GM18868 (cell line): ENCODE results near the gene SNX10.

Source experiments
- ATAC-seq: cut with Tn5 transposase; IDR thresholded peaks from one replicate; pipeline ENCODE4 v1.9.1; 2021; ENCODE audit warnings: mild to moderate bottlenecking, moderate library complexity; ENCODE audit not compliant: unreplicated experiment

Gene SNX10

DNA sequence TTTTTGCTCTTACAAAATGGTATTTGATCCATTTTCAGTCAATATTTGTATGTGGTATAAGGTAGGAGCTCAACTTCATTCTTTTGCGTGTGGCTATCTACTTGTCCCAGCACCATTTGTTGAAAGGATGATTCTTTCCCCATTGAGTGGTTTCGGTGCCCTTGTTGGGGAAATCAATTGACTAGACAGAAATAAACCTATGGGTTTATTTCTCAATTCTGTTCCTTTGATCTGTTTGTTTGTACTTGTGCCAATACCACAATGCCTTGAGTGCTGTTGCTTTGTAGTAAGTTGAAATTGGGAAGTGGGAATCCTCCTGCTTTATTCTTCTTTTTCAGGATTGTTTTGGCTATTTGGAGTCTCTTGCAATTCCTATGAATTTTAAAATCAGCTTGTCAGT is 41.0 kb downstream of the SNX10 start:
- no peak for ATAC-seq

DNA sequence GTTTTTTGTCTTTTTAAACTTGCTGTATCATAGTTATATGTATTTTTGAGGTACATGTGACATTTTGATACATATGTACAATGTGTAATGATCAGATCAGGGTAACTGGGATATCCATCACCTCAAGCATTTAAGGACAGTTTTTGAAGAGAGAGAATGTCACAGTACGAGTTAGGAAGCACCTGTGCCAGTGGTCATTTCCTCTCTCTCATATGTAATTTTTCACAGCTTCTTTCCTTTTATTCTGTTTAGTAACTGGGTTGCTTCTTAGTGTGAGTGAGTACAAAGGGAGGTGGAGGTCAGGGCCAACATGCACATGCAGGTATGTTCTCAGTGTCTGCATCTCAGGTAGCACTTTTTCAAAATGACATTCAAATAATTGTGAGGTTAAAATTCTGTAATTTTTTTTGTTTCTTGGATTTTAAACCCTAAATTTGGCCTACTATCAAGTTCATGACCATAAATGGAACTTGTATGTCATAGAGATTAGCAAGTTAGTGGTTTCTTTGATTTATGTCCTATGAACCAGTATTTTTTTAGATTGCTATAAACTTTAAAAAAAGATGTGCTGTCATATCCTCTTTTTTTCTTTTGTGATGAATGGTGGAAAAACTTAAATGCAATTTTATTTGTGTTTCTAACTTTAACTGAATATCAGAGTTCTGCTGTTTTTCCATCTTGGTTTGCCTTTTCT is 42.7 kb downstream of the SNX10 start:
- no peak for ATAC-seq

DNA sequence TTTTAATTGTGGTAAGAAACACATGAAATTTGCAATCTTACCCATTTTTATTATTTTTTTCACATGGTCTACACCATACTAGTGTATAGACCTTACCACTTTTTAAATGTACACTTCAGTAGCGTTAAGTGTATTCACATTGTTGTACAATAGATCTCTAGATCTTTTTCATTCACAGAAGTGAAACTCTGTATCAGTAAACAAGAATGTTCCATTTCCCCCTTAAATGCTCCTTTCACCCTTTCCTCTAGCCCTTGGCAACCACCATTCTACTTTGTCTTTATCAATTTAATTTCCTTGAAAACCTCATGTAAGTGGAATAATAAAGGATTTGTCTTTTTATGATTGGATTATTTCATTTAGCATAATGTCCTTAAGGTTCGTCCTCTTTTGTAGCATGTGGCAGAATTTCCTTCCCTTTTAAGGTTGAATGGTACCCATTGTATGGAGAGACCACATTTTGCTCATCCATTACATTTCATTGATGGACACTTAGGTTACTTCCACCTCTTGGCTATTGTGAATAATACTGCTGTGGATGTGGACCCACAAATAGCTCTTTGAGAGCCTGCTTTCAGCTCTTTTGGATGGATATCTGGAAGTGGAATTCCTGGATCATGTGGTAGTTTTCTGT is 45.7 kb downstream of the SNX10 start:
- peak; percentile 58 for ATAC-seq

DNA sequence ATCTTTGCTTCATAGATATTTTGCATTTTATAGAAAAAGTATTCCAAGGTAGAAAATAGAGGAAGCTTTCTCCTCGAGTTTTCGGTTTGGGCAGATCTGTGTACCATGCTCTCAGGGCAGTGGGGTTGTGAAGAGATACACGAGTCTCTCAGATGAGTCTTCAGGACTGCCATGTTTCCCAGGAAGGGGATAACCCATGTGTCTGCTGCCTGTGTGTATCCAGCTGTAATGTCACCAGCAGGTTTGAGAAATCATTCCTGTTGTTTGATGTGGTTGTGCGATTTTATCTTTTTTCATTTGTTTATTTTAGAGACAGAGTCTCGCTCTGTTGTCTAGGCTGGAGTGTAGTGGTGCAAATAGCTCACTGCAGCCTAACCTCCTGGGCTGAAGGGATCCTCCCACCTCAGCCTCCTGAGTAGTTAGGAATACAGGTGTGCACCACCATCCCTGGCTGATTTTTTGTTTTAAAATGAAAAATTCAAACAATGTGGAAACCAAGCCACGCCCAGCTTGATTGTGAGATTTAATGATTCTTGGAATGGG is 48.9 kb downstream of the SNX10 start:
- no peak for ATAC-seq

DNA sequence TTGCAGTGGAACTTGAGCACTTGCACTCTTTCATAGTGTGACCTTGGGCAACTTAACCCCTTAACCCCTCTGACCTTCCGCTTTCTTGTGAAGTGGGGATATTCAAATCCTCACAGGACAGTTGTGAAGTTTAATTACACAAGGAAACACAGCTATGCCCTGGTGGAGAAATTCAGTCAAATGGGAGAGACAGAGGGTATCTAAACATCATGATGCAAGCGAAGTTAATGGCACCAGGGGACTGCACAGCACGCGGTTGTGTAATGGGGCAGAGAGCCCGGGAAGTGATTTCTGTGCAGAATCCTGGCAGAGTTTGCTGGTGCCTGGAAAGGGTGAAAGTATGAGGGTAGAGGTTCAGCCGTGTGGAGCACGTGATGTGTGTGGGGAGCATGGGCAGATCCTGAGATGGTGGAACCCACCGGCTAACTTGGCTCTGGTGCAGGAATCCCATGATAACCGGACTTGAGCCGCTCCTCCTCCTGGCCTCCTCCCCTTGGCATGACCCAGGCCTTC is 51.7 kb downstream of the SNX10 start:
- ATAC-seq = no peak

DNA sequence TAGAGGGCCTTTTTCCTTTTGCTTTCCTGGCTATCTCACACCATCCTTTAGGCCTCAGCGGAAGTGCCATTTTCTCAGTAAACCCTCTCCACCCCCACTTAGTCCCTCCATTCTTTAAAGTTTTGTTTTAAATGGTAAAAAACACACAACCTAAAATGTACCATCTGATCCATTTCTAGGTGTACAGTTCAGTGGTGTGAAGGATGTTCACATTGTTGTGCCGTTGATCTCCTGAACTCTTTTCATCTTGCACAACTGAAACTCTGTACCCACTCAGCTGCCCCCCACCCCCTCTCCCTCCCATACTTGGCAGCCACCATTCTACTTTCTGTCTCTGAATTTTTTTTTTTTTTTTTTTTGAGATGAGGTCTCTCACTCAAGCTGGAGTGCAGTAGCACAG is 52.2 kb downstream of the SNX10 start:
- no peak for ATAC-seq

DNA sequence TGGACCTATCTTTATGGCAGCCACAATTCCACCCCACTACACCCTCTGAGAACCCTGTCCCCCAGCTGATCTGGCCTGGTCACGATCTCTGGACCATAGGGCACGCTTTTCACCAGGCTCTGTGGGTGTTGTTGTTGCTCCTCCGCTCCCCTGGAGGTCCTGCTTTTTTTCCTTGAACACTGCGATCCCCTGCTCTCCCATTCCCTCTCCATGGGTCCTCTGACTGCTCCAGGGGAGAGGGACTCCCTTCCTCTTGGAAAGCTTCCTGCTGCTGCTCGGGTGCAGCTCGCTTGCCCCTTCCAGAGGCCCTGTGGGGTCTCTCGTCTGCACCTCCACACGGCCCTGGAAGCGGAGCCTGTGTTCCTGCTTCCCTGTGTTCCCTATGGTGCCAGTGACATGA is 53.5 kb downstream of the SNX10 start:
- ATAC-seq = no peak

DNA sequence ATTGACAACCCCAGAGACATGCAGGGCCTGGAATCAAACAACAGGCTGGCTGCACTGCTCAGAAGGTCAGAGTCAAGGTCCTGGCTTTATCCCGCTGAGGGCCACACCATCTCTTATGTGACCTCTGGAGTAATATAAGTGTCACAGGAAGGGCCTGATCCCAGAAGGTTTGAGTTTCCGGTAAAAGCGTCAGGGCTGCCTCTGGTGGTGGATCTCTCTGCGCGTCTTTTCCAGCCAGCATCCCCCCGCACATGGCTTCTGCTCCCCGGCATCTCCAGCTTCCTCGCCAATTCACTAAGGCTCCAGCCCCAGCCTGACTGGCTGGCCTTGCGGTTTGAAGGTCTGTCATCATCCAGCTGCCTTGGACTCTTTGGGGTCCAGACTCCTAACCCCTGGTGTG is 54.2 kb downstream of the SNX10 start:
- no peak for ATAC-seq

DNA sequence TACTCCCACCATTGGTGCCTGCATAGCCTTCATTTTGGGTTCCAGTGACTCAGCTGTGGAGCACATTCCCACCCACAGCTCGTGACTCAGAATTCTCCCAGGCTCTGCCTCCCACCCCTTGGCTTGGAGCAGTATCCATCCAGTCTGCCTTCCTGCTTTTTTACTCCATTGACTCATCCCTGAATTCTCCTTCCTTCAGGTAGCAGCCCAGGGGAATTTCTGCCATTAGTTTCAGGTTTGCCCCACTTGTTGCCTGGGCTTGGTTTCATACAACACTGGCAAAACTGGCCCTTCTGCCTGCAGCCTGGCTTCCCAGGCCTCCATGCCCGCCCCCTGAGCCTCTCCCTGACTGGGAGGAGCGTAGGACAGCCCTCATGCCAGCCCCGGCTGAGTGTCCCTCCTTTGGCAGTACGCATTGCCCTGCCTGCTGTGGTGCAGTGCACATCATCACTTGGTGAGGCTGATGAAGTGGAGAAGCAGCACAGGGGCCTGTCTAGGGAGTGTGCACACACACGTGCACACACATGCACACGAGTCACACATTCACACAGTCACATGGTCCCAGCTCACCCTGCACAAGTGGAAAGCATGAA is 55.0 kb downstream of the SNX10 start:
- no peak for ATAC-seq

DNA sequence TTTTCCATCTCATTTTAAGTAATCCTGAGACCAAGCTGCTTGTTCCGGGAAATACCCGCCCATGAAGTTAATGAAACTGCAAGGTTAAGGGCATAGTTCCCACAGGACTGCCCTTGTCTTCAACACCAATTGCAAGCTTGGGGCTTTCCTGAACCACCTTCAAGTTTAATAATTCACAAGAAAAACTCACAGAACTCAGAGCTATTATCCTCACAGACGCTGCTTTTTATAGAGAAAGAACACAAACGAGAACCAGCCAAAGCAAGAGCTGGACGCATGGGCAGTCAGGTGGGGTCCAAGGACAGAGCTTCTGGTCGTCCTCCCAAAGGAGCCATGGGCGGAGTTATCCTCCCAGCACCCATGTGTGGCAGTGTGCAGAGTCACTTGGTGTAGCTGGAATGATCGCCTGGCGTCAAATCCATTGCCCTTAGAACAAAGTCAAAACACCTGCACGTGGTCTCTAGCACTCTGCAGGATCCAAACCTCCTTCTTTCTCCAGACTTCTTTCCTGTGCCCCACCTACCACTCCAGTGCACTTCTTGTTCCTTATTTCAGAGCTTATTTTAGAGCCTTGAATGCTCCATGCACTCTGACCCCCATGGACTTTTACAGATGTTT is 56.7 kb downstream of the SNX10 start:
- ATAC-seq = peak; percentile 60

DNA sequence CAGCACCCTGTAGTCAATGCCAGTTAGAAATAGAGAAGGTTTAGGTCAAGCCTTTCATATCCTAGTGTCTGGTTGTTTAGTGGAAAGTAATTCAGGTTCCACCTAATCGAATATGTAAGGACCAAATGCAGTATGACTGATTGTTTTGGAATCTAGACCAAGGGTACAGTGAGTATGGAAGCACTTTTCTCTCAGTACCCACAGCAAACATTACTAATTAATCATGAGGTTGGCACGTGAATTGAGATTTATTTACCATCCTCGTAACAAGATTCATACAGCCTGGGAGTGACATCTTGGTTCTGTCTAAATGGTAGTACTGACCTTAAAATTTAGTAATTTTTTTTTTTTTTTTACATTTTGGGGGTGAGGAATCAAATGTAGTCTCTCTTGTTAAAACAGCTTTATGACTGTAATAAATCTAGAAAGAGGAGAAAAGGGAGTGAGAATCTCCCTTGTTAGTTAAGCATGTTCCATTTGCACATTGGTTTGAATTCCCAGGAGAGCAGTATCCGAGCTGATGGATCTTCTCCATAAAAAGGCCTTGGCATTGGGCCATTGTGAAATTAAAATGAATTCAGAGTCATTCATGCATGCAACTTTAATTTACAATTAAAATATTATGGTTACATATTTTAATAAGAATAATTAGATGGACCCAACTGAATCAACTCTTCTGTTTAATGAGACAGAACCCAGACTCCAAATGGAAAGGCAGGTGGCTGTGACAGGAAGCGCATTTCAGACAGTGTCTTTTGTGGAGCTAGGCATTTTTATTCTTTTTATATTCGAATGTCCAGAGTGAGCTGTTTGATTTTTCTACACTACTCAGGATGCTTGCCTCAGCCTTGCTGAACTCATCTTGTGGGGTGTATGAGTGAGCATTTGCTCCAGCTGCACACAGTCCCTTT is 57.6 kb downstream of the SNX10 start:
- no peak for ATAC-seq

DNA sequence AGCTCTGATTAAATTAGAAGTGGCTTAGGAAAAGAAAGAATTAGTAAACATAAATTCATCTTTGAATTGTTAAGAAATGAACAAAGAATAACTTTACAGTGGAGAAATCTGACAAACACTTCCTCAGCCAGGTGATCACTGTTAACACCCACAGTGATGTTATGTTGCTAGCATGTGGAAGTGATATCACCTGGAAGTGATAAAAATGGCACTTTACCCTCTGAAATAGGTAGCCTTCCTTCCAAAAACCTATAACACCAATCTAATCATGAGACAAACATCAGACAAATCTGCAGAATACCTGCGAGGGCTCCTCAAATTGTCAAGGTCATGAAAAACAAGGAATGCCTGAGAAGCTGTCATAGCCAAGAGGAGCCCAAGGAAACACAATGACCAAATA is 59.5 kb downstream of the SNX10 start:
- ATAC-seq = no peak

DNA sequence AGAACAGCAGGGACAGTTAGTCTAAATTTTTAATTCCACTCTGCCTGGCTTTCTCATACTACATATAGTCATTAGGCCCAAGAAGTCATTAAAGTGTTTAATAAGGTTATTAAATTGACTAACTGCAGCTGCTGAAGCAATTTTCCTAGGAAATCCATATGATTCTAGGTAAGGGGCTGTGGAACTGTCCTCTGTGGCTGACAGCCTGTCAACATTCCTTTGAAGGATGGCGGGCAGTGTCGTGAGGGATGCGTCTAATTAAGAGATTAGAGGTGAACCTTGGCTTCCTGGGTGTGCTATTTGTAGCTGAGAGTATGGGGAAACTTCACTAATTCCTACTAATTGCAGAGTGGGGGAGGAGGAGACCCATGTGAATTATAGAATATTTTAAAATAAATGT is 64.6 kb downstream of the SNX10 start:
- no peak for ATAC-seq

DNA sequence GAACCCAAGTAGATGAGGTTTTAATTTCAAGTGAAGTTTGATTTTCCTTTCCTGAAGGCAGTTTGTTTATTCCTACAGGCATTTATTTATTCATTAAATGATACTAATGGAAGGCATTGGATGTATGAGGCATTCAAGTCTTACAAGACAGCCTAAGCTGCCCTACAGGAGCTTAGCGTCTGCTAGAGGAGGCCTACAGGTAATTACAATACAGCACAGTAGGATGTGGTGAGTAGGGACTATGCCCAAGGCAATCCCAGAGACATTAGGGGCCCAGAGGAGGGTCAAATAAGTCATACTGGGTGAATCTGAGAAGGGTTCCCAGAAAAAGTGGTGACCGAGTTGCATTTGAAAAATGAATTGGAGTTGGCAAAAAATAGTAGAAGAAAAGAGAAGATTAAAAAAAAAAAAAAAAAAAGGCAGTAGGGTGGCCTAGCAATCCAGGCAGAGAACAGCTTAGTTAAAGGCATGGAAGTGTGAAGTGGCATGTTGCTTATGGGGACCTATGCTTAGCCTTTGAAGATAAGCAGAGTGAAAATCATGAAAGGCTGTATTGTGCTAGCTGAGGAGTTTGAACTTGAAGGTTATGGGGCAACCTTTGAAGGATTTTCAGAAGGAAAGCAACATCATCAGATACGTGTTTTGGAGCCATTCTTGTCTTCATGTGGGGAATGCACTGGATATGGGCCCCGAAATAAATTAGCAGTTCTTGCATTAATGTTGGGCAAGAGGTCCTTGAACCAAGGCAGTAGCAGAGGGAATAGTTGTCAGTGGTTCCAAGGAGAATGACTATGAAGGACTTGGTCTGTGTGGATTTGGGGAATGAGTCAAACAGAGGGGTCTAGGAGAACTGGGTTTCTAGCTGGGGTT is 65.5 kb downstream of the SNX10 start:
- no peak for ATAC-seq

DNA sequence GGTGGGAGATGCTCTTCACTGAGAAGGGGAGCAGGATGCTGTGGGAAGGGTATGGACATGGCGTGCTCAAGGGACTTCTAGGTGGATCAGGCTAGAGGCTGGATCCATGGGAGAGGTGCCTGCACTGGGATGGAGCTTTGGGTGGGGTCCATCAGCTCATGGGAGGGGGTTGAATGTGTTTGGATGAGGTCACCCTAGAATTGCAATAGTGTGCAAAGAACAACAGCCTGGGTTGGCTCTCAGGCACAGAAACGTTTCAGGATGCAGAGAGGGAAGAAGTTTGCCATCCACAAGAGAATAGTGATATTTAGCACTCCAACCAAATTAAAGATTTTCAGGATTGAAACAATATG is 66.1 kb downstream of the SNX10 start:
- no peak for ATAC-seq

DNA sequence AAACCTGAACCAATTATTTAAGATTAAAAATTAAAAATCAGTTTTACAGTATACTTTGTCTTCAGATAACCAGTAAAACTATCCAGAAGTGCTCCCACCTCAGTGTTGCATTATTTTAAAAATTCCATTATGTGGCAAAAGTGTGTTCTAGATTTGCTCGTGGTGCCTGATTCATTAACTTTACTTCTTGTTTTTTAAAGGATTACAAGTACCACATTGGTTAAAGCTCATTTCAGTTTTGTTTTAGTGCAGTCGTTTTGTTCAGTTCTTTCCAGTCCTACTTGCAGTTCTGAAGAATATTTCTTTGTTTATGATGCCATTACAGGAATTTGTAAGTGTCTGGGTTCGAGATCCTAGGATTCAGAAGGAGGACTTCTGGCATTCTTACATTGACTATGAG is 69.0 kb downstream of the SNX10 start:
- ATAC-seq = no peak

DNA sequence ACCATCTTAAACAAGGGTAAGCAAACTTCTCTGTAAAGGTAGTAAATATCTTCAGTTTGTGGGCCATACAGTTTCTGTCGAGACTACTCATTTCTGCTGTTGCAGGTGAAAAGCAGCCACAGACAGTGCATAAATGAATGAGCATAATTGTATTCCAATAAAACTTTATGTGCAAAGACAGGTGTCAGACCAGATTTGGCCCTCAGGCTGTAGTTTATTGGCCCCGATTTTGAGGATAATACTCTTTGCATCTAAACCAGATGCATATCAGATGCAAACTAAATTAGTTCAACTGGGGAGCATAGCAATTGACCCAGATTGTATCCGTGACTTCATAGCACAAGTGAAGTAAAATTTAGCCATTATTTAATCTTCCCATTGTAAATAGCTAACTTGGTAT is 70.0 kb downstream of the SNX10 start:
- ATAC-seq = no peak

DNA sequence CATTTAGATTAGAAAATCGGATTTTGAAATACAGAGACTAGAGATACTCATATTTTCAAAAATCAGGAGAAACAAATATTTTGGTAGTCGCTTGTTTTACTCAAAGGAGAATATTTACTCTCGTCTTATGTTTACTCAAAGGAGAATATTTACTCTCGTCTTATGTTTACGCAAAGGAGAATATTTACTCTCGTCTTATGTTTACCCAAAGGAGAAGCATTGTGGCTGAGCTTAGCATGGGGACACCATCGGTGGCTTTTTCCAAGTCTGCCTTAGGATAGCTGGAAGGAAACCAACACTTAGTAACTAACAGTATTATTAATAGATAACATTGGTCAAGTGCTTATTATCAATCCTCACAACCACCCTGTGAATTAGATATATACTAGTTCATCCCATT is 71.8 kb downstream of the SNX10 start:
- ATAC-seq = no peak

DNA sequence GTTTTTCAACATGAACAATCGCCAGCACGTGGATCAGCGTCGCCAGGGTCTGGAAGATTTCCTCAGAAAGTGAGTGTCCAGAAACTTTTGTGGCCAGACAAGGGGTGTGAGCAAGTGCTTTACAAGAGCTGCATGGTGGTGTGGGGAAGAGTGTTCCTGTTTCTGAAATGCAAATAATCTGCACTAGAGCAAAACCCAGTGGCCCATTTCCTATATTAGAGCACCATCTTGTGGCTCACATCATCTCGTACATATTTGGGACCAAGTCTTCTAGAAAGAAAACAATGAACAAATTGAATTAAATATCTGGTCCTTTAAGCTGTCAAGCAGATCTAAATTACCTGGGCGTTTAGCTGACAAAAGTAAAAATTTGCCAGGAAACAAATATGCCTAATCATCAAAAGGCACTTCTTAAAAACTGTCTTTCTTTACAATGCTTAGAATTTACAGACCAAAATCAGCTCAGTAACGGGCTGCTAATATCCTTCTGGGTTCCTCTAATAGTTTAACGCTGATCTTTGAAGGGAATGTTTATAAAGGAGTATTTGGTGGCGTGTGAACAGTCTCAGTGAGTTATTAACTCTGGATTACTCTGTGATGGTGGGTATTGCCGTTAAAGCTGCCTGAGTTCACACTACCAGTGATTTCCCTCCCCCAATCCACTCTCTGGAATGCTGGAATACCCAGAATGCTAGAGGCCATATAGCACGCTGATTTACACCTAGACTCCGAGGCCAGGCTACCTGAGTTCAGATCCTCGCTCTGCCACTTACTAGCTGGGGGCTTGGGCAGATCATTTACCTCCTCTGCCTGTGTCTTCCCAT is 73.6 kb downstream of the SNX10 start:
- peak; percentile 88 for ATAC-seq
